HG02852 (cell line): ENCODE measurements around the gene UNC13D.
"Not testable (repeated sequence)": the region's sequence is repeated elsewhere in the genome, so short reads cannot be mapped to it uniquely, and the experiment has no call there.

Experiments used
- ATAC-seq: cut with Tn5 transposase; IDR thresholded peaks from one replicate; pipeline ENCODE4 v1.9.1; 2021; ENCODE audit warnings: mild to moderate bottlenecking, moderate library complexity; ENCODE audit not compliant: unreplicated experiment

UNC13D gene

DNA sequence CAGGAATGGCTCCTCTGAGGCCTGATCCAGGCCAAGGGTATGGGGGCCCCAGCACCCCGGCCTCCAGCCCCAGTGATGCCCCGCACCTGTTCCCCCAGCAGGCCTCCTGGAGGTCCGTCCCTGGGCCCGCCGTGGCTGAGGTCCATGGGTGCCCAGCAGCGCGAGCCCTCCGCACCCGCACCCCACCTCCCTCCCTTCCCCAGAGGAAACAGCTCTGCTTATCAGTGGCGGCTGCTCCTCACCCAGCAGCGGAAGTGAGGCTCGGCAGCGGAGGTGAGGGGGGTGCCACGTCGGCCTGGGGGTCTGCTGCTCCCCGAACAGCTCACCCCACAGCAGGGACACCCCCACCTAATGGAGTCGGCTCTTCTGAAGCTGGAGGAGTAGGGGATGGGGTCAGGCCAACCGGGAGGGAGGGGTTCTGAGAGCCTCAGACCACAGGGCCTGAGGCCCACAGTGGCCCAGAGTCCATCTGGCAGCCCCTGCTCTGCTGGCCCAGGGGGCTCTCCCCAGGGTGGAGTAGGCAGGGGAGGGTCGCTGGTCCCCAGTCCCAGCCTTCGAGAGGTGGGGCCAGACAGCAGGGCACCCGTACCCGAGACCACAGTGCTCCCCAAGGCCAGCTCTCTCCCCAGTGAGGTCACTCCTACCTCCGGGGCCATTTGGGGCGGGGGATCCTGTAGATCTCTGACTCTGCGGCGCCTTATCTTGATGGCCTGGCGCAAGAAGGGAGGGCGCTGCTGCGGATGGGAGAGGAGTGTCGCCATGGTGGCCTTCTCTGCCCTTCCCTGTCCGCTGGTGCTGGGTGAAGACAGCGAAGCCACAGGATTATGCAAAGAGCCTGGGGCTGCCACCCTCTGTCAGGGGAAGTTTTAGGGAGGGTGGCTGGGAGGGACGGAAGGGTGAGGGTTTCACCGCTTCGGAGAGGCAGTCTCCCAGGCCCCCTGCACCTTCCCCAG, at the start of gene UNC13D:
UNC13D (minus strand) TSS at position 828 of the 953 bp plus-strand sequence; CDS start at position 761, 67 bp downstream.
- ATAC-seq = no peak

DNA sequence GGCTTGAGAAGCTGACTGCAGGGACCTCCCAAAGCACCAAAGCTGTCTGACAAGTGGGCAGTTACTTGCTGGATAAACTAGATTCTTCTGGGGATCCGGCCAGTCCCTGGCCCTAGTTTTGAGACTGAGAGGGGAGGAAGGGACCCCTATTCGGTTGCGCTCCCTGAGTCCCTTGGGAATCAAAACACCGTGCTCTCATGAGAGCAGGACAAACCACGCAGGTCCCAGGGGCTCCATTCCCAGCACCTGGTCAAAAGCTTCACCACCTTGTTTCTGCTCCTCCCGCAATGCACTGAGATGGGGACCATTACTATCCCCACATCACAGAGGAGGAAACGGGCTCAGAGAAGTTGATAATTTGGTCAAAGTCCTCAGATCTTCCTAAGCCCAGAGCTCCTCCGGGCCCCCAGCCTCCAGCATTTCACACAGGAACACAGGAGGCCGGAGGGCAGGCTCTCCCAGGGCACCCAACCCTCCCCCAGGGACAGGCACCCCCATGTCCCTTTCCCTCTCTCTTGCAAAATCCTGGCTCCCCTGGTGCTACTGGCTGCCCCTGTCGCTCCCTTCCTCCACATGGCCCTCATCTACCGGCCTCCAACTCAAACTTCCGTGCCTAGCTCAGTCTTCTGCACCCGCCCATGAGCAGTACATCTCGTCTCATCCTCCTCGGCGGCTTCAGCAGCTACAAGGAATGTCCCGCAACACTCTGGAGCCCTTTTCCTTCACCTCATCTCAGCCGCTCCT, 49.3 kb upstream of the UNC13D start:
- ATAC-seq = no peak

- ATAC-seq = no peak
Observed at GRCh38 chr17:75892556-75893224, 48.5 kb upstream of the UNC13D start.

GRCh38 chr17:75891605-75892555, 47.7 kb upstream of the UNC13D start:
- no peak for ATAC-seq

- ATAC-seq = no peak
Observed at GRCh38 chr17:75891022-75891604, 46.9 kb upstream of the UNC13D start.

DNA sequence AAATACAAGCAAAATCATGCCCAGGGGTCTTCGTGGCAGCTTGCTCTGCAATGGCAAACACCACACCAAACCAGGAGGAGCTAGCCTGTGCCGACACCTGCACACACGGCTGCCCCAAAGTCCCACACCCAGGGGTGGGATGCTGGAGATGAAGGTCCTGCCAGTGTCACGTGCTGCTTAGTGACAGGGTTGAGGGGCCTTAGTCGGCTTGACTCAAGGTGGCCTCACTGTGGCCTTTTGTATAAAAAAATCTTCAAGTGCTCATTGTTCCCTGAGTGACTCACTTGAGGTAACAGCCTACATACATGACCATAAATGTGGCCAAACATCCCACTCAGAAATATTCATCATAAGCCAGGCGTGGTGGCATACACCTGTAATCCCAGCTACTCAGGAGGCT, 45.2 kb upstream of the UNC13D start:
- ATAC-seq = no peak

GRCh38 chr17:75888484-75888883, 44.3 kb upstream of the UNC13D start:
- no peak for ATAC-seq

DNA sequence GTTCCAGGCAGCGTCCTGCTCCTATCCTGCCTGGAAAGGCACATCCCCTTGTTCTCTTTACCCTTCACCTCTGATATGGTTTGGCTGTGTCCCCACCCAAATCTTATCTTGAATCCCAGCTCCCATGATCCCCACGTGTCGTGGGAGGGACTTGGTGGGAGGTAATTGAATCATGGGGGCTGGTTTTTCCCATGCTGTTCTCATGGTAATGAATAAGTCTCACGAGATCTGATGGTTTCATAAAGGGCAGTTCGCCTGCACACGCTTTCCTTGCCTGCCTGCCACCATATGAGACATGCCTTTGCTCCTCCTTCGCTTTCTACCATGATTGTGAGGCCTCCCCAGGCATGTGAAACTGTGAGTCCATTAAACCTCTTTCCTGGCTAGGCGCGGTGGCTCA, 41.7 kb upstream of the UNC13D start:
- ATAC-seq = not testable (repeated sequence)

DNA sequence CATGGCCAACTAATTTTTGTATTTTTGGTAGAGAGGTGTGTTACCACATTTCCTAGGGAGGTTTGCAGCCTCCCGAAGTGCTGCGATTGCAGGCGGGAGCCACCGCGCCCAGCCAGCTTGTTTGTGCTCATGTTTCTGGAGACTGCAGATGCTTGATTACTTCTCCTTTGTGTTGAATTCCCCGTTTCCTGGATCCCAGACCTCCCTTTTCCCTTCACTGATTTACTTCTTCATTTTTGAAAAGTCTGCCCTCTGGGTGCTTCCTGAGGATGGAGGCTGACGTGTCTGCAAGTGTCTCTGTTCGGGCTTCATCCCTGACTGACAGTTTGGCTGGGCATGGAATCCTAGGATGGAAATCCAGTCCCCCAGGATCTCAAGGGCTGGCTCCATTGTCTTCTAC, 41.2 kb upstream of the UNC13D start:
- no peak for ATAC-seq

DNA sequence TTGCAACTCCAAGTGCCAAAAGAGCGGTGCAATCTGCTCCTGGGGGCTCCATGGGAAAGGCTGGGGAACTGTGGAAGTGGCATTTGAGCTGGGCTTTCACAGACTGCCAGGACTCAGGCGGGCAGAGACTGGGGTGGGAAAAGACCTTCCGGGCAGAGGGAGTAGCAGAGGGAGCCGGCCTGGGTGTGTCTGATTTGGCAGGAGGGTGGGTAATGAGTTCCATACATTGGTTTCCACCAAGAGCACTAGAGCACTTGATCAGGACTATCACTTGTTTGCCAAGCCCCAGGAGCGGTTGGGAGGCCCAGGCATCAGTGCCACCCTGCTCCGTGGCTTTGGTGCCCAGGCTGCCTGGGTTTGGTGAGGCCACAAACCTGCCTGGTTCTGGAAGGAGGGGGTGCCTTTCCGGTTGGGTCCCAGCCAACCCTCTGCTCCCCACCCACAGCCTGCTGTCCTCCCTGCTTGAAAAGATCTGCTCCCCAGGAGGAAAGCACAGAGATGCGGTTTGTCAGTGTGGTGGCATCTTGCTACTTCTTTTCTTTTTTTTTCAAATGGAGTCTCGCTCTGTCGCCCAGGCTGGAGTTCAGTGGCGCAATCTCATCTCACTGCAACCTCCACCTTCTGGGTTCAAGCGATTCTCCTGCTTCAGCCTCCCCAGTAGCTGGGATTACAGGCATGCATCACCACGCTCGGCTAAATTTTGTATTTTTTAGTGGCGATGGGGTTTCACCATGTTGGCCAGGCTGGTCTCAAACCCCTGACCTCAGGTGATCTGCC, 37.7 kb upstream of the UNC13D start:
- ATAC-seq = no peak

DNA sequence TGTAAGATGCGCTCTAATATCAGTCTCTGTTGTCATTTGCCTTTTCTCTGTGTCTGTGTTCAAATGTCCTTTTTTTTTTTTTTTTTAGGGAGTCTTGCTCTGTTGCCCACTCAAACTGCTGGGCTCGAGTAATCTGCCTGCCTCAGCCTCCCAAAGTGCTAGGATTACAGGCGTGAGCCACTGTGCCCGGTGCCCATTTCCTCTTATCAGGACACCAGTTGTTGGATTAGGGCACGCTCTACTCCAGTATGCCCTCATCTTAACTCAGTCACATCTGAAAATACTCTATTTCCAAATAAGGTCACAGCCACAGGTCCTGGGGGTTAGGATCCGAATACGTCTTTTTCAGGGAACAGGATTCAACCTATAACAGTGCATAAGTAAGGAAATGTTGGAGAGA, 36.1 kb upstream of the UNC13D start:
- no peak for ATAC-seq

- ATAC-seq = no peak
Observed at GRCh38 chr17:75878174-75878998, 34.2 kb upstream of the UNC13D start, which contains the start of gene TRIM47. Gene TRIM47, minus strand, starts transcription at chr17:75878581. Its CDS starts 33 bp downstream, at chr17:75878548.

DNA sequence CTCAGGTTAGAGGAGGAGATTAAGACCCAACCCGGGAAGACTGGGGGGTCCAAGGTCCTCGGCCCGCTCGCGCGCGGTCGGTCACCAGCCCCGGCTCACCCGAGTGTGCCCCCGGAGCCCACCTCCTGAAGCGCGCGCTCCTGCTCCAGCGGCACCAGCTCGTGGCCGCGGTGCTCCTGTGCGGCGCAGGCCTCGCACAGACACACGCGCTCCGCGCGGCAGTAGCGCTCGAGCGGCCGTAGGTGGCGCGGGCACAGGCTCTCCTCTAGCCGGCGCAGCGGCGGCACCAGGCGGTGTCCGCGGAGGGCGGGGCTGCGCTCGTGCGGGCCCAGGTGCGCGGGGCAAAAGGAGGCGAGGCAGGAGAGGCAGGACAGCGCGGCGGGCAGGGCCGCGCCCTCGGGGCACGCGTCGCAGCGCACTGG, 33.6 kb upstream of the UNC13D start:
- no peak for ATAC-seq

GRCh38 chr17:75876938-75877751, 32.9 kb upstream of the UNC13D start:
- no peak for ATAC-seq

DNA sequence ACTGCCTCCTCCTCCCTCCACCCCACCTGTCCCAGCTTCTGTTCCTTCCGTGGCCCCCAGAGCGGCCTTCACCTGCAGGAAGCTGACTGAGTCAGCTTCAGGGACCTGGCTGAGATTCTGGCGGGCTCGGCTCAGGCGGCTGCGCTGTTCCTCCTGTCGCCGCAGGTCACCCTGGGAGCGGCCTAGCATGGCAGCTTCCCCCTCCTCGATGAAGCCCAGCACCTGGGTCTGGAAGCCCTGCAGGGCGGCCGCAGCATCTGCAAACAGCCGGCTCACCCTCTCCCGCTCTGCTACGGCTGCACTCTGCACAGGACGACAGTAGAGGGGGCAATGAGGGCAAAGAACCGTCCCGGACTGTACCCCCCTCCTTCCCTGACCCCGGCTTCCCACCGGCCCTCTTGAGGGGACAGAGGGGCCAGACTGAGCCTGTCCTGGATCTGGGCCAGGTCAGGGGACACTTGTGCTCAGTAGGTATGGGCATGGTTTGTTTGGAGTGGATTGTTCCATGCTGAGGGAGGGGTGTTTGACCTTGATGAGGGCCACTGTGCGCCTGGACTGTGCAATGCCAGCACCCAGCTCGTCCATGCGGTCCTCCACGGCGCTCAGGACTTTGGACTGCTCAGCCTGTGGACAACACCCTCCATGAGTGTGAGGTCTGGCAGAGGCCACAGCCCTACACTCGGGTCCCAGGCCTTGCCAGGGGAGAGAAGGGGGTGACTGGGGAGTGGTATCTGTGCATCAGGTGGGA, 32.2 kb upstream of the UNC13D start:
- peak; percentile 39 for ATAC-seq

- ATAC-seq = no peak
Observed at GRCh38 chr17:75875940-75876189, 31.7 kb upstream of the UNC13D start.
